OCI-LY1 (cell line): ENCODE measurements around the gene CD19.
"Not testable (repeated sequence)": the region's sequence is repeated elsewhere in the genome, so short reads cannot be mapped to it uniquely, and the experiment has no call there.

Experiments used
- H2AFZ ChIP-seq: fragments of 200-600 bp; sonication (generic), shearing (Covaris generic); 2 replicates; pipeline ENCODE4 v1.6.0; 2014; ENCODE audit warnings: antibody characterized with exemption, mild to moderate bottlenecking, low read length
- H3F3A ChIP-seq: fragments of 200-600 bp; sonication (generic), shearing (Covaris generic); 2 replicates; pipeline ENCODE4 v1.6.0; 2014; ENCODE audit warnings: mild to moderate bottlenecking, antibody characterized with exemption, low read length, moderate library complexity; ENCODE audit not compliant: insufficient read depth
- H3K27ac ChIP-seq: fragments of 200-600 bp; sonication (generic); 2 replicates; pipeline ENCODE4 v1.5.1; 2014; ENCODE audit warnings: low read length, mixed run types, mild to moderate bottlenecking, low read depth; ENCODE audit not compliant: poor library complexity, severe bottlenecking
- H3K27me3 ChIP-seq: fragments of 200-600 bp; sonication (generic); 2 replicates; pipeline ENCODE4 v1.6.0; 2014; ENCODE audit warnings: antibody characterized with exemption, mild to moderate bottlenecking, low read length, moderate library complexity; ENCODE audit not compliant: insufficient read depth
- H3K36me3 ChIP-seq: fragments of 200-600 bp; sonication (generic); 2 replicates; pipeline ENCODE4 v1.6.1; 2014; ENCODE audit warnings: mild to moderate bottlenecking, antibody characterized with exemption, low read length, moderate library complexity, mixed read lengths; ENCODE audit not compliant: insufficient read depth
- H3K4me1 ChIP-seq: fragments of 200-600 bp; sonication (generic); 2 replicates; pipeline ENCODE4 v1.5.1; 2014; ENCODE audit warnings: mild to moderate bottlenecking, low read length, moderate library complexity; ENCODE audit not compliant: insufficient read depth, severe bottlenecking
- H3K4me2 ChIP-seq: fragments of 200-600 bp; sonication (generic), shearing (Covaris generic); 2 replicates; pipeline ENCODE4 v1.6.1; 2014; ENCODE audit warnings: low read length
- H3K4me3 ChIP-seq: fragments of 200-600 bp; sonication (generic); 2 replicates; pipeline ENCODE4 v1.5.1; 2014; ENCODE audit warnings: low read length, low read depth, mild to moderate bottlenecking, mixed read lengths; ENCODE audit not compliant: poor library complexity, severe bottlenecking
- H3K79me2 ChIP-seq: fragments of 200-600 bp; shearing (Covaris generic); 2 replicates; pipeline ENCODE4 v1.6.1; 2016; ENCODE audit warnings: mixed run types, low read length, mixed read lengths; ENCODE audit not compliant: insufficient read depth
- H3K9ac ChIP-seq: fragments of 200-600 bp; sonication (generic), shearing (Covaris generic); 2 replicates; pipeline ENCODE4 v1.6.1; 2014; ENCODE audit warnings: mild to moderate bottlenecking, low read length, mixed read lengths
- H3K9me2 ChIP-seq: fragments of 200-600 bp; sonication (generic), shearing (Covaris generic); 2 replicates; pipeline ENCODE4 v1.6.1; 2014; ENCODE audit warnings: low read depth, mild to moderate bottlenecking, low read length, mixed read lengths
- H3K9me3 ChIP-seq: fragments of 200-600 bp; shearing (Covaris generic); 2 replicates; pipeline ENCODE4 v1.6.1; 2014; ENCODE audit warnings: low read length, mixed read lengths
- H4K20me1 ChIP-seq: fragments of 200-600 bp; sonication (generic), shearing (Covaris generic); 2 replicates; pipeline ENCODE4 v1.6.0; 2016; ENCODE audit warnings: mild to moderate bottlenecking, low read length; ENCODE audit not compliant: insufficient read depth
- EZH2 ChIP-seq: fragments of 200-600 bp; sonication (generic), shearing (Covaris generic); IDR thresholded peaks from 2 replicates; pipeline ENCODE4 v1.8.0; 2017; ENCODE audit warnings: borderline replicate concordance, mixed run types, mild to moderate bottlenecking, antibody characterized with exemption, low read length, moderate library complexity, mixed read lengths
- TF ChIP-seq, protein P1 (sequence below): fragments of 200-600 bp; sonication (generic), shearing (Covaris generic); IDR thresholded peaks from 2 replicates; pipeline ENCODE4 v1.5.1; 2017; ENCODE audit warnings: mild to moderate bottlenecking, antibody characterized with exemption, low read length, moderate library complexity, mixed read lengths

Gene CD19

DNA sequence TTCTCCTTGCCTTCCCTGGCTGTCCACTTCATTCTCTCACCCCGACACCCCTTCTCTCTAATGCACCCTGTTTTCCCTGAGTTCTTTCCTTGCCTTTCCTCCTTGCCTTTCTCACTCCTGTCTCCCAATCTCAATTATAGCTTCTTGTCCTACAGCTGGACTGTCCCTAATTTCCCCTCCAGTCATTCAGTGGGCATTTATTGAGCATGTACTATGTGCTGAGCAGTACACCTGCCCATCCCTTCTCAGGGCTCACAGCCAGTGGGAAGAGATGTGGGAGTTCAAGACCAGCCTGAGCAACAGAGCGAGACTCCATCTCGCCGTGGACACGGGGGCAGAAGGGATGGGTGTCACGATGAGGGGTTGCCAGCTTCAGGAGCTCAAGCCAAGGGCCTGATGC, 47.7 kb upstream of the CD19 start:
- no peak overlapping the region for H3K27ac ChIP-seq
- no peak overlapping the region for H3K9ac ChIP-seq

DNA sequence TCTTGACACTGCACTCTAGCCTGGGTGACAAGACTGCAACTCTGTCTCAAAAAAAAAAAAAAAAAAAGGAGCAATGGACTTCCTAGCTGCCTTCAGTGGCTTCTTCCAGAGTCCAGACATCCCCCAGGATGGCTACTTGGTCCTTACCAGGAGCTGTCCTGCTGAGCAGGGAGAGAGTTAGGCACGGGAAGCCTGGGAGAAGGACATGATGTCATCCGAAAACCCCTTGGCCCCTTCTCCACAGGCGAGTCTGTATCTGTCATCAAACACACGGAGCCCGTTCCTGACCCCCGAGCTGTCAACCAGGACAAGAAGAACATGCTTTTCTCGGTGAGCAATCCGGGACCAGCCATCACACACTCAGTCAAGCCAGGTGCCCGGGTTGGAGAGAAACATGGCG, 44.8 kb upstream of the CD19 start:
- Histone ChIP-seq H4K20me1 (no peaks in the 10 kb centered on the region), H2AFZ (no peak overlapping the region), H3K4me3 (no peak overlapping the region), H3K36me3 (no peaks in the 10 kb centered on the region), H3K27me3 (no peaks in the 10 kb centered on the region), H3K9ac (no peak overlapping the region), H3K4me2 (no peak overlapping the region), H3K79me2 (no peaks in the 10 kb centered on the region), H3K9me2 (no peaks in the 10 kb centered on the region), H3F3A (no peaks in the 10 kb centered on the region), H3K9me3 (no peaks in the 10 kb centered on the region), H3K4me1 (no peaks in the 10 kb centered on the region), H3K27ac (no peak overlapping the region)
- TF ChIP-seq EZH2: no peak
- TF ChIP-seq, protein P1, sequence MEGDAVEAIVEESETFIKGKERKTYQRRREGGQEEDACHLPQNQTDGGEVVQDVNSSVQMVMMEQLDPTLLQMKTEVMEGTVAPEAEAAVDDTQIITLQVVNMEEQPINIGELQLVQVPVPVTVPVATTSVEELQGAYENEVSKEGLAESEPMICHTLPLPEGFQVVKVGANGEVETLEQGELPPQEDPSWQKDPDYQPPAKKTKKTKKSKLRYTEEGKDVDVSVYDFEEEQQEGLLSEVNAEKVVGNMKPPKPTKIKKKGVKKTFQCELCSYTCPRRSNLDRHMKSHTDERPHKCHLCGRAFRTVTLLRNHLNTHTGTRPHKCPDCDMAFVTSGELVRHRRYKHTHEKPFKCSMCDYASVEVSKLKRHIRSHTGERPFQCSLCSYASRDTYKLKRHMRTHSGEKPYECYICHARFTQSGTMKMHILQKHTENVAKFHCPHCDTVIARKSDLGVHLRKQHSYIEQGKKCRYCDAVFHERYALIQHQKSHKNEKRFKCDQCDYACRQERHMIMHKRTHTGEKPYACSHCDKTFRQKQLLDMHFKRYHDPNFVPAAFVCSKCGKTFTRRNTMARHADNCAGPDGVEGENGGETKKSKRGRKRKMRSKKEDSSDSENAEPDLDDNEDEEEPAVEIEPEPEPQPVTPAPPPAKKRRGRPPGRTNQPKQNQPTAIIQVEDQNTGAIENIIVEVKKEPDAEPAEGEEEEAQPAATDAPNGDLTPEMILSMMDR: no peak

More for the DNA sequence above, 47.7 kb upstream of the CD19 start:
- TF ChIP-seq EZH2: no peak
- TF ChIP-seq, protein P1: no peak
- H4K20me1 ChIP-seq: no peaks in the 10 kb centered on the region
- H2AFZ ChIP-seq: no peak overlapping the region
- peaks cover 9% of the 10 kb centered on the region for H3K4me1 ChIP-seq
- no peaks in the 10 kb centered on the region for H3K79me2 ChIP-seq
- H3K27me3 ChIP-seq: no peaks in the 10 kb centered on the region
- H3K9me2 ChIP-seq: no peaks in the 10 kb centered on the region
- no peaks in the 10 kb centered on the region for H3F3A ChIP-seq
- H3K4me2 ChIP-seq: no peak overlapping the region
- no peaks in the 10 kb centered on the region for H3K9me3 ChIP-seq
- no peaks in the 10 kb centered on the region for H3K36me3 ChIP-seq
- H3K4me3 ChIP-seq: no peak overlapping the region

DNA sequence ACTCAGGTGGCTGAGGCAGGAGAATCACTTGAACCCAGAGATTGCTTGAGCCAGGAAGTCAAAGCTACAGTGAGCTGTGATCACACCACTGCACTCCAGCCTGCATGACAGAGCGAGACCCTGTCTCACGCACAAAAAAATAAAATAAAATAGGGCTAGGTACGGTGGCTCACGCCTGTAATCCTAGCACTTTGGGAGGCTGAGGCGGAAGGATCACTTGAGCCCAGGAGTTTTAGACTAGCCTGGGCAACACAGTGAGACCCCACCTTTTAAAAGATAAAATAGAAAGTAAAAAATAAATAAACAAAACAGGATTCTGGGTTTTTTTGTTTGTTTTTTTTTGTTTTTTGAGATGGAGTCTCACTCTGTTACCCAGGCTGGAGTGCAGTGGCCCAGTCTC, 41.4 kb upstream of the CD19 start:
- H3K4me2 ChIP-seq, H3K27ac ChIP-seq, H3K9me2 ChIP-seq, H3K9ac ChIP-seq, H2AFZ ChIP-seq, H3K9me3 ChIP-seq, H4K20me1 ChIP-seq, H3K27me3 ChIP-seq, H3F3A ChIP-seq, H3K79me2 ChIP-seq, H3K4me3 ChIP-seq, H3K36me3 ChIP-seq, H3K4me1 ChIP-seq: not testable (repeated sequence)

DNA sequence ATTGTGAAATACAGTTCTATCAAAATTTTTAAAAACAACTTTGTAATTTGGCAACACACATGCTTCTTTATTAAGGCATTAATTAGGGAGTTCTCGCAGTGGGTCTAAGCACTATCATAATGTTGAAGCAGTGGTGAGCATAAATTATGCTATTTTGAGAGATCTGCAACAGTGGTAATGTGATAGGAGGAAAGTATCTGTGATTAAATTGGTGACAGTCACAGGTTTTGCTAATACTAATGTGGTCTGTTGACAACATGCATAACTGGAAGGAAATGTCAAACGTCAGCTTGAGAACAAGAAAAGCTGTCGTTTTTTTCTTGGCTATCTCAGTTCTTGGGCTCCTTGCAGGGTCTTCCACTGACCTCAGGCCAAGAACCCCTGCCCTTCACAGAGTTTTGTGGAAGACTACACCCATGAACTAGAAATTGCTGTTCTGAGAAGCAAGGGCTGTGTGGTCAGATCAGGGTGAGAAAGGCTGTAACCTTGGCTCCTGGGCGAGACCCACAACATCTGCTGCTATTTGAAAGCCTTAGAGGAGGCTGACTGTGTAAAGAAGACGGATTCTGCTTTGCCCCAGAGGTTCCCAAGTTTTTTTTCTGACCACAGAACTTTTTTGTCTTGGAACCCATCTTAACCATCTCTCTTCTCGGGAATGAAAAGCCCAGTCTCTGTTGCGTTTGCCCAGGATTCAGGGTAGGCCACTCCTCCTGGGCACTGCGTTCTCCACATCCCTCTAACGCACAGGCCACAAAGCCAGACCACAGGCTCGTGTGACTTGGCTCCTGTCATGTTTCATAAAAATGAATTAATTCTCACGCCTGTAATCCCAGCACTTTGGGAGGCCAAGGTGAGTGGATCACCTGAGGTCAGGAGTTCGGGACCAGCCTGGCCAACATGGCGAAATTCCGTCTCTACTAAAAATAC, 39.5 kb upstream of the CD19 start:
- Histone ChIP-seq H3K4me3 (no peak overlapping the region), H3K27me3 (no peaks in the 10 kb centered on the region), H3K4me2 (no peak overlapping the region), H2AFZ (no peak overlapping the region), H3K9me2 (no peaks in the 10 kb centered on the region), H4K20me1 (no peaks in the 10 kb centered on the region), H3K36me3 (no peaks in the 10 kb centered on the region), H3K9me3 (no peaks in the 10 kb centered on the region), H3F3A (no peaks in the 10 kb centered on the region), H3K4me1 (no peaks in the 10 kb centered on the region), H3K79me2 (no peaks in the 10 kb centered on the region), H3K9ac (no peak overlapping the region), H3K27ac (no peak overlapping the region)
- TF ChIP-seq EZH2: no peak
- TF ChIP-seq, protein P1: no peak
